Activated CD8-positive, alpha-beta T cell treated with anti-CD3 and anti-CD28 coated beads for 36 hours (primary cell): ENCODE measurements around the gene SCART1. TPM values are rescaled to one million over a fixed set of nuclear protein-coding genes. Genes with fewer than 3 reads are reported as not detected.

Experiments used
- ATAC-seq: fragments of 200-7000 bp; cut with Tn5 transposase; one replicate; pipeline ENCODE4 v1.10.0; 2021; ENCODE audit warnings: mild to moderate bottlenecking, moderate library complexity
- CTCF ChIA-PET: fragments of 350-600 bp; sonication (Branson Sonifier 250); formaldehyde crosslinking; loops from one replicate; lab custom pipeline; 2021; ENCODE audit warnings: antibody characterized with exemption; lab: Charles Lee
- POLR2A ChIA-PET: fragments of 350-600 bp; sonication (Branson Sonifier 250); formaldehyde crosslinking; loops from one replicate; lab custom pipeline; 2021; ENCODE audit warnings: antibody characterized with exemption; lab: Charles Lee
- DNase-seq: peaks from one replicate; pipeline ENCODE4 v3.0.0-alpha.2; 2020
- H3K27ac Mint-ChIP-seq: one replicate; pipeline ENCODE4 v1.8.0; 2021; ENCODE audit warnings: mild to moderate bottlenecking, mixed read lengths
- H3K27me3 Mint-ChIP-seq: one replicate; pipeline ENCODE4 v1.8.0; 2021; ENCODE audit warnings: mixed read lengths
- H3K36me3 Mint-ChIP-seq: one replicate; pipeline ENCODE4 v1.8.0; 2021; ENCODE audit warnings: low read depth, mixed read lengths
- H3K4me1 Mint-ChIP-seq: one replicate; pipeline ENCODE4 v1.8.0; 2021; ENCODE audit warnings: low read depth, mixed read lengths
- H3K4me3 Mint-ChIP-seq: one replicate; pipeline ENCODE4 v1.8.0; 2021; ENCODE audit warnings: mild to moderate bottlenecking, moderate library complexity, mixed read lengths
- H3K9me3 Mint-ChIP-seq: one replicate; pipeline ENCODE4 v1.8.0; 2021; ENCODE audit warnings: mixed read lengths
- intact Hi-C: fragments of 100-400 bp; cut with micrococcal nuclease; formaldehyde crosslinking; loops from one replicate; pipeline ENCODE4 v1.10.0; 2022
- total RNA-seq, 2 experiments: library from RNA; stranded (reverse); gene quantifications; one replicate each; pipeline ENCODE4 v1.2.3, GENCODE V29; 2021
- TF ChIP-seq, protein P1 (sequence below): fragments of 200-600 bp; IDR thresholded peaks from one replicate; pipeline ENCODE4 v1.8.0; 2022; ENCODE audit warnings: antibody characterized with exemption, mild to moderate bottlenecking

The SCART1 gene
- total RNA-seq, 2 experiments from 2014 or later, result 2.8 to 2.9 TPM

DNA sequence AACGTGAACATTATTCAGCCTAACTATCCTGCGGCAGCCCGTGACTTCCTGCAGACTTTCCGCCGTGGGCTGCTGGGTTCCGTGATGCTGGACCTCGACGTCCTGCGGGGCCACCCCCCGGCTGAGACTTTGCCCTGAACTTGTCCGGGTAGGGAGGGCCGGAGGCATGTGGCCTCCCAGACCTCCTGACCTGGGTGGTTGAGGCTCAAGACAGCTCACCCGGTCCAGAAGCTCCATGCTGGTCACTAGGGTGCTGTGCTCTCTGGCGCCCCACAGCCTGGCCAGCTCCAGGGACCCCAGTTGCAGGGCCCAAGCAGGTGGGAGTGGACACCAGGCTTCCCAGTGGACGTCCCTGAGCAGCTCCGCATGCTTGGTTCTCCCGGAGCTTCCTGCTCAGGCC, 33.7 kb upstream of the SCART1 start:
- no peaks in the 10 kb centered on the region for H3K4me1 Mint-ChIP-seq
- CTCF ChIA-PET, result interaction anchor here (2.3 kb wide), 1 partner anchor 91 kb away, joined by 7 read pairs; no protein-coding TSS in a partner anchor
- H3K27ac Mint-ChIP-seq, result no peak overlapping the region
- POLR2A ChIA-PET, result interaction anchor here (0.7 to 1.1 kb wide), 3 partner anchors 18 to 88 kb away, joined by 3 read pairs; no protein-coding TSS in a partner anchor
- no peaks in the 10 kb centered on the region for H3K27me3 Mint-ChIP-seq
- H3K9me3 Mint-ChIP-seq, result peaks cover 2% of the 10 kb centered on the region
- intact Hi-C loops, result no loop called here
- H3K36me3 Mint-ChIP-seq, result peaks cover 20% of the 10 kb centered on the region
- TF ChIP-seq, protein P1, sequence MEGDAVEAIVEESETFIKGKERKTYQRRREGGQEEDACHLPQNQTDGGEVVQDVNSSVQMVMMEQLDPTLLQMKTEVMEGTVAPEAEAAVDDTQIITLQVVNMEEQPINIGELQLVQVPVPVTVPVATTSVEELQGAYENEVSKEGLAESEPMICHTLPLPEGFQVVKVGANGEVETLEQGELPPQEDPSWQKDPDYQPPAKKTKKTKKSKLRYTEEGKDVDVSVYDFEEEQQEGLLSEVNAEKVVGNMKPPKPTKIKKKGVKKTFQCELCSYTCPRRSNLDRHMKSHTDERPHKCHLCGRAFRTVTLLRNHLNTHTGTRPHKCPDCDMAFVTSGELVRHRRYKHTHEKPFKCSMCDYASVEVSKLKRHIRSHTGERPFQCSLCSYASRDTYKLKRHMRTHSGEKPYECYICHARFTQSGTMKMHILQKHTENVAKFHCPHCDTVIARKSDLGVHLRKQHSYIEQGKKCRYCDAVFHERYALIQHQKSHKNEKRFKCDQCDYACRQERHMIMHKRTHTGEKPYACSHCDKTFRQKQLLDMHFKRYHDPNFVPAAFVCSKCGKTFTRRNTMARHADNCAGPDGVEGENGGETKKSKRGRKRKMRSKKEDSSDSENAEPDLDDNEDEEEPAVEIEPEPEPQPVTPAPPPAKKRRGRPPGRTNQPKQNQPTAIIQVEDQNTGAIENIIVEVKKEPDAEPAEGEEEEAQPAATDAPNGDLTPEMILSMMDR, result no peak
- H3K4me3 Mint-ChIP-seq, result no peak overlapping the region
- DNase-seq (no peak), ATAC-seq (no peak)

DNA sequence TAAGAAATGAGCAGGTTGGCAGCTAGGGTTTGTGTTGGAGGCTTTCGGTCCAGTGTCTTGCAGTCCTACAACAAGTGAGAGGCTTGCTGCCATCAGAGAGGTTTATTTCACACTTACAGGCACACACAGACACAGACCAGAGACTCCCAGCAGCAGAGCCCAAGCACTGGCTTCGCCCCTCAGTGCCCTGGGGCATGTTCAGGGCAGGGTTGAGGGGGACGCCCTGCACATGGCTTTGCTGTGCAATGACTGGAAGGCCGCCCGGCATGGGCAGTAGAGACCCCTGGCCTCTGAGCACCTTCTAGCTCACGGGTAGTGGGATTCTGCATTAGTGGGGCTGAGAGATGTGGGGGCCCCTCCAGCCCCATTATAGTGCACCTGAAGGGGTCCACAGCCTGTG, 33.2 kb upstream of the SCART1 start:
- intact Hi-C loops, result no loop called here
- ATAC-seq (no peak), DNase-seq (no peak)

DNA sequence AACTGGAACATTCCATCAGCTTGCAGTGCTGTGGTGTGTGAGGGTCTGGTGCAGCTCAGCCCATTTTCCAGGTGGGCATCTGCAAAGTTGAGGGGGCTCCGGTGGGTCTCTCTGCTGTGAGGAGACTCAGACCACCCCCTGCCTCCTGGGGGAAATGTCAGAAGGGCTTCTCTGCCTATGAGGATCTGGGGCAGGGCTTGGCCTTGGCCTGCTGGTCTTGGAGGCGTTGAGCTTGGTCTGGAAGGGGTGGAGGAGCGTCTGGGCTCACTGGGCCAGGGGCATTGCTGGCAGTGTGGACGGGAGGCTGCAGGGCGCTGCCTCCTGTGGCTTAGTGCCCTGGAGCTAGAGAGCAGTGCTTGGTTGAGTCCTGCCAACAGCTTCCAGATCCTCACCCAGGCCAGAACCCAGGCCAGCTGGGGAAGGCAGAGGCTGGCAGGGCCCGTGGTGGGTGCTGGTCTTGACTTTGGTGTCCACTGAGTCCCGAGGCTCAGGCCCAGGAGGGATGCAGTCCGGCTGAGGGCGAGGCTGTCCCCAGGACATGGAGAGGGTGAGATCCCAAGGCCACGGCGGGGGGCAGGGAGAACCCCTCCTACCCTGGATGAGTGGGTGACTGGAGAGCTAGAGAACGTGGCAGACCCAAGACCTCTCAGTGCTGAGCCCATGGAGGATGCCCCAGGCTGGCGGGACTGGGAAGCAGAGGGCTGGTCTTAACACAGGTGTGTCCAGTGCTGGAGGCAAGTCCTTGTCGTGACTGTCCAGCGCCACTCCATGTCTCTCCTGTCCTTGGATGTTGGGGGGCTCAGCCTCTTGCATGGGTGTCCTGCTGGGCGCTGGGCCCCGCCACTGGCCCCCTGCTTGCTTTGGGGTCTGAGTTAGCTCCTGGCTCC, 32.2 kb upstream of the SCART1 start:
- Mint-ChIP-seq H3K9me3 (no peaks in the 10 kb centered on the region), H3K4me3 (no peak overlapping the region), H3K36me3 (peaks cover 9% of the 10 kb centered on the region), H3K27me3 (no peaks in the 10 kb centered on the region), H3K4me1 (no peaks in the 10 kb centered on the region), H3K27ac (no peak overlapping the region)
- TF ChIP-seq, protein P1, result no peak
- ATAC-seq, result no peak
- ChIA-PET CTCF (interaction anchor here (0.6 to 1.9 kb wide), 4 partner anchors 16 to 114 kb away, joined by 3 to 5 read pairs (median 4); no protein-coding TSS in a partner anchor), POLR2A (interaction anchor here (2.7 kb wide), 1 partner anchor 10 kb away, joined by 8 read pairs; no protein-coding TSS in a partner anchor)
- intact Hi-C loops, result no loop called here
- DNase-seq, result no peak

More for the DNA sequence above, 33.2 kb upstream of the SCART1 start:
- Mint-ChIP-seq H3K9me3 (peaks cover 2% of the 10 kb centered on the region), H3K27ac (no peak overlapping the region), H3K36me3 (peaks cover 15% of the 10 kb centered on the region), H3K4me3 (no peak overlapping the region), H3K27me3 (no peaks in the 10 kb centered on the region), H3K4me1 (no peaks in the 10 kb centered on the region)
- POLR2A ChIA-PET, result interaction anchor here (1.1 to 2.7 kb wide), 2 partner anchors 9 to 18 kb away, joined by 3 to 8 read pairs; no protein-coding TSS in a partner anchor
- CTCF ChIA-PET, result interaction anchor here (1.2 to 2.3 kb wide), 4 partner anchors 17 to 113 kb away, joined by 3 to 7 read pairs (median 5); no protein-coding TSS in a partner anchor
- TF ChIP-seq, protein P1, result no peak

DNA sequence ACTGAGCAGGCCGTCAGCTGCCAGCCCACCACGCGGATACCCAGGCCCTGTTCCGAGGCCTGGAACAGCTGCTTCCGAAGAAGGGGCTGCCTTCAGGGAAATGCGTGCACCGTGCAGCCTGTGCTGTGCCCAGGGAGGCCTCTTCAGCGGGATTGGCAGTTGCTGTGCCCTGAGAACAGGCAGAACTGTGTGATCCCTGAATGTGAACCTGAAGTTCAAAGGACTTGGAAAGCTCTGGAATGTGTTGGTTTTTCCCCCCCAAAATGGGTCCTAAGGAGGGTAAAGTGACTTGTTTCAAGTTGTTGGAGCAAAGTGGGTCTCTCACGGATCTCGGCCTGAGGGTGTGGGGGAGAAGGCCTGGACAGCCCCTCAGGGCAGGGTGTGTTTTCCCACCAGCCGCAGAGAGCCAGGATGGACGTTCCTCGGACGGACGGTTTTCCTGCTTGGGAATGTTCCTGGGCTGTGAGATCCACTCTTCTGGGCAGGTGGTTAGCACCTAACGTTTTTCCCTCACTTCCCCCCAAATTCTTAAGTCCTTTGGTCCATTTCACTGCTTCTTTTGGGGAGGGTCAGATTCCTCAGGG, 31.4 kb upstream of the SCART1 start:
- intact Hi-C loops, result no loop called here
- H3K4me1 Mint-ChIP-seq, result no peaks in the 10 kb centered on the region
- H3K27ac Mint-ChIP-seq, result no peak overlapping the region
- H3K27me3 Mint-ChIP-seq, result no peaks in the 10 kb centered on the region
- H3K4me3 Mint-ChIP-seq, result no peak overlapping the region
- POLR2A ChIA-PET, result interaction anchor here (2.7 kb wide), 1 partner anchor 11 kb away, joined by 8 read pairs; no protein-coding TSS in a partner anchor
- peaks cover 9% of the 10 kb centered on the region for H3K36me3 Mint-ChIP-seq
- TF ChIP-seq, protein P1, result no peak
- DNase-seq, result no peak
- no peak for ATAC-seq
- H3K9me3 Mint-ChIP-seq, result no peaks in the 10 kb centered on the region
- CTCF ChIA-PET, result interaction anchor here (1.7 to 1.9 kb wide), 2 partner anchors 16 to 93 kb away, joined by 5 read pairs; no protein-coding TSS in a partner anchor
